T-helper 1 cell (primary cell): ENCODE data around the gene RBKS.

Experiments
- DNase-seq, 5 donors: peaks; one replicate each; pipeline ENCODE4 v3.0.0-alpha.2; 2012 to 2020

Gene RBKS

GRCh38 chr2:27829791-27830190 is 60.4 kb downstream of the RBKS start:
- no peak for DNase-seq

GRCh38 chr2:27828305-27828704 is 61.9 kb downstream of the RBKS start:
- no peak for DNase-seq

- DNase-seq: no peak
Observed at GRCh38 chr2:27824401-27824800, 65.8 kb downstream of the RBKS start.

GRCh38 chr2:27823569-27823968 is 66.6 kb downstream of the RBKS start:
- no peak for DNase-seq

GRCh38 chr2:27823135-27823534 is 67.1 kb downstream of the RBKS start:
- no peak for DNase-seq

- no peak for DNase-seq
Observed at GRCh38 chr2:27822049-27822448, 68.1 kb downstream of the RBKS start.

GRCh38 chr2:27815860-27816438 is 74.2 kb downstream of the RBKS start:
- no peak for DNase-seq

- DNase-seq: no peak
Observed at GRCh38 chr2:27814758-27815157, 75.4 kb downstream of the RBKS start.

GRCh38 chr2:27811768-27812167 is 78.4 kb downstream of the RBKS start:
- no peak for DNase-seq

GRCh38 chr2:27810455-27810854 is 79.7 kb downstream of the RBKS start:
- no peak for DNase-seq

GRCh38 chr2:27809761-27810241 is 80.4 kb downstream of the RBKS start:
- DNase-seq: peak in 1 of 5 donors; percentile 29

GRCh38 chr2:27808984-27809383 is 81.2 kb downstream of the RBKS start:
- no peak for DNase-seq

- DNase-seq: no peak
Observed at GRCh38 chr2:27808418-27808817, 81.8 kb downstream of the RBKS start.

GRCh38 chr2:27807476-27807875 is 82.7 kb downstream of the RBKS start:
- no peak for DNase-seq

GRCh38 chr2:27806311-27807059 is 83.7 kb downstream of the RBKS start:
- DNase-seq: no peak

GRCh38 chr2:27805180-27805579 is 85.0 kb downstream of the RBKS start:
- no peak for DNase-seq

- no peak for DNase-seq
Observed at GRCh38 chr2:27804146-27804545, 86.0 kb downstream of the RBKS start.

- no peak for DNase-seq
Observed at GRCh38 chr2:27803046-27803445, 87.1 kb downstream of the RBKS start.

- no peak for DNase-seq
Observed at GRCh38 chr2:27802547-27802946, 87.6 kb downstream of the RBKS start.

GRCh38 chr2:27800856-27801255 is 89.3 kb downstream of the RBKS start:
- DNase-seq: no peak

GRCh38 chr2:27799646-27800010 is 90.6 kb downstream of the RBKS start:
- no peak for DNase-seq

- no peak for DNase-seq
Observed at GRCh38 chr2:27798948-27799645, 91.1 kb downstream of the RBKS start.

GRCh38 chr2:27798486-27798885 is 91.7 kb downstream of the RBKS start:
- DNase-seq: no peak

GRCh38 chr2:27797841-27798240 is 92.3 kb downstream of the RBKS start:
- no peak for DNase-seq
